Measurements from ENCODE around the gene ILDR2.

Gene ILDR2

GRCh38 chr1:166952002-166952746, 23.2 kb downstream of the ILDR2 start:
- ATAC-seq = no peak
- TF ChIP-seq ESRRG (CRISPR knock-in tag; IDR thresholded peaks at IDR 0.05) (no peak), PPARA (CRISPR knock-in tag; IDR thresholded peaks at IDR 0.05; ENCODE audit: borderline replicate concordance) (no peak), CSRNP3 (CRISPR knock-in tag; IDR thresholded peaks at IDR 0.05) (no peak), ZFP3 (CRISPR knock-in tag; IDR thresholded peaks at IDR 0.05) (no peak), SNAI2 (CRISPR knock-in tag; IDR thresholded peaks at IDR 0.05) (no peak), GLIS3 (CRISPR knock-in tag; IDR thresholded peaks at IDR 0.05) (no peak), ARNTL (CRISPR knock-in tag; IDR thresholded peaks at IDR 0.05; ENCODE audit: borderline replicate concordance, low read depth) (no peak), CREB5 (CRISPR knock-in tag; IDR thresholded peaks at IDR 0.05; ENCODE audit: low read depth) (no peak), TOX (CRISPR knock-in tag; IDR thresholded peaks at IDR 0.05; ENCODE audit: borderline replicate concordance) (no peak), CSDC2 (CRISPR knock-in tag; IDR thresholded peaks at IDR 0.05) (no peak), BACH2 (CRISPR knock-in tag; IDR thresholded peaks at IDR 0.05; ENCODE audit: borderline replicate concordance) (no peak), ISL1 (CRISPR knock-in tag; IDR thresholded peaks at IDR 0.05) (no peak), ZNF565 (CRISPR knock-in tag; conservative IDR thresholded peaks at IDR 0.05; ENCODE audit: low read depth) (no peak), ZFP30 (CRISPR knock-in tag; IDR thresholded peaks at IDR 0.05) (no peak), POU6F1 (CRISPR knock-in tag; IDR thresholded peaks at IDR 0.05; ENCODE audit: borderline replicate concordance, low read depth) (no peak), TCF4 (CRISPR knock-in tag; IDR thresholded peaks at IDR 0.05; ENCODE audit: borderline replicate concordance) (no peak), ZNF70 (CRISPR knock-in tag; IDR thresholded peaks at IDR 0.05) (no peak), ZNF8 (CRISPR knock-in tag; IDR thresholded peaks at IDR 0.05) (no peak)

GRCh38 chr1:166951050-166951449, 24.3 kb downstream of the ILDR2 start:
- ATAC-seq = no peak

GRCh38 chr1:166950156-166950555, 25.2 kb downstream of the ILDR2 start:
- no peak for ATAC-seq

More at GRCh38 chr1:166951050-166951449, 24.3 kb downstream of the ILDR2 start:
- TF ChIP-seq ARNTL (CRISPR knock-in tag; IDR thresholded peaks at IDR 0.05; ENCODE audit: borderline replicate concordance, low read depth) (no peak), POU6F1 (CRISPR knock-in tag; IDR thresholded peaks at IDR 0.05; ENCODE audit: borderline replicate concordance, low read depth) (no peak)

GRCh38 chr1:166948856-166949350, 26.4 kb downstream of the ILDR2 start:
- TF ChIP-seq ZFP30 (CRISPR knock-in tag; IDR thresholded peaks at IDR 0.05) (no peak), PPARA (CRISPR knock-in tag; IDR thresholded peaks at IDR 0.05; ENCODE audit: borderline replicate concordance) (no peak), ZNF70 (CRISPR knock-in tag; IDR thresholded peaks at IDR 0.05) (no peak), ZNF565 (CRISPR knock-in tag; conservative IDR thresholded peaks at IDR 0.05; ENCODE audit: low read depth) (no peak), ZFP3 (CRISPR knock-in tag; IDR thresholded peaks at IDR 0.05) (no peak), CREB5 (CRISPR knock-in tag; IDR thresholded peaks at IDR 0.05; ENCODE audit: low read depth) (no peak), ZC3H10 (CRISPR knock-in tag; IDR thresholded peaks at IDR 0.05) (no peak), SNAI2 (CRISPR knock-in tag; IDR thresholded peaks at IDR 0.05) (no peak), TSHZ2 (CRISPR knock-in tag; IDR thresholded peaks at IDR 0.05) (no peak), BACH2 (CRISPR knock-in tag; IDR thresholded peaks at IDR 0.05; ENCODE audit: borderline replicate concordance) (no peak), GLIS3 (CRISPR knock-in tag; IDR thresholded peaks at IDR 0.05) (no peak)
- no peak for ATAC-seq

More at GRCh38 chr1:166950156-166950555, 25.2 kb downstream of the ILDR2 start:
- TF ChIP-seq TCF4 (CRISPR knock-in tag; IDR thresholded peaks at IDR 0.05; ENCODE audit: borderline replicate concordance) = no peak
- TF ChIP-seq SNAI2 (CRISPR knock-in tag; IDR thresholded peaks at IDR 0.05) = no peak
